RKO (cell line): ENCODE data around the gene UNCX.

Experiments used
- DNase-seq: peaks from one replicate; pipeline ENCODE4 v3.0.0-alpha.2; 2016; ENCODE audit warnings: low spot score

Gene UNCX

GRCh38 chr7:1218541-1219165 lies 14.0 kb upstream of the UNCX start:
- DNase-seq, result no peak

GRCh38 chr7:1219498-1219897 lies 13.2 kb upstream of the UNCX start:
- no peak for DNase-seq

- no peak for DNase-seq
Observed at GRCh38 chr7:1220000-1220726, 12.5 kb upstream of the UNCX start.

- DNase-seq, result no peak
Observed at GRCh38 chr7:1220977-1221745, 11.5 kb upstream of the UNCX start.

GRCh38 chr7:1223196-1223981 lies 9.3 kb upstream of the UNCX start:
- peak; percentile 16 for DNase-seq

- DNase-seq, result no peak
Observed at GRCh38 chr7:1224086-1224716, 8.5 kb upstream of the UNCX start.

- DNase-seq, result no peak
Observed at GRCh38 chr7:1225030-1225429, 7.6 kb upstream of the UNCX start.

- DNase-seq, result no peak
Observed at GRCh38 chr7:1225441-1226185, 7.1 kb upstream of the UNCX start.

- DNase-seq, result no peak
Observed at GRCh38 chr7:1226186-1226901, 6.3 kb upstream of the UNCX start.

- no peak for DNase-seq
Observed at GRCh38 chr7:1227071-1227804, 5.4 kb upstream of the UNCX start.

- no peak for DNase-seq
Observed at GRCh38 chr7:1227814-1228544, 4.7 kb upstream of the UNCX start.

GRCh38 chr7:1228545-1229201 lies 4.0 kb upstream of the UNCX start:
- DNase-seq, result no peak

- no peak for DNase-seq
Observed at GRCh38 chr7:1229202-1229947, 3.3 kb upstream of the UNCX start.

- no peak for DNase-seq
Observed at GRCh38 chr7:1229956-1230355, 2.7 kb upstream of the UNCX start.

- DNase-seq, result no peak
Observed at GRCh38 chr7:1230411-1231213, 2.1 kb upstream of the UNCX start.

GRCh38 chr7:1231214-1232102 lies 1.2 kb upstream of the UNCX start:
- no peak for DNase-seq
